Neural cell (in vitro differentiated cells): ENCODE measurements around the gene ABCB8. TPM values are rescaled to one million over a fixed set of nuclear protein-coding genes. Genes with fewer than 3 reads are reported as not detected.

Source experiments
- H2AFZ ChIP-seq: fragments of 200-600, 300-800 bp; sonication (generic), shearing (Covaris generic); 2 replicates; pipeline ENCODE4 v1.6.0; 2014; ENCODE audit warnings: low read depth, mild to moderate bottlenecking, antibody characterized with exemption, low read length, moderate library complexity
- H3F3A ChIP-seq: fragments of 200-600 bp; shearing (Covaris generic); 2 replicates; pipeline ENCODE4 v1.6.1; 2016; ENCODE audit warnings: mild to moderate bottlenecking, moderate library complexity, mixed read lengths, antibody characterized with exemption, low read length; ENCODE audit not compliant: insufficient read depth, poor library complexity, severe bottlenecking
- H3K27ac ChIP-seq: fragments of 200-600, 300-800 bp; sonication (generic), shearing (Covaris generic); 2 replicates; pipeline ENCODE4 v1.5.1; 2014; ENCODE audit warnings: mild to moderate bottlenecking, low read length, moderate library complexity
- H3K27me3 ChIP-seq: fragments of 300-800, 200-600 bp; sonication (generic), shearing (Covaris generic); 2 replicates; pipeline ENCODE4 v1.6.0; 2014; ENCODE audit warnings: mild to moderate bottlenecking, low read depth, low read length, moderate library complexity; ENCODE audit not compliant: insufficient read depth
- H3K36me3 ChIP-seq: fragments of 300-800, 200-600 bp; sonication (generic), shearing (Covaris generic); 2 replicates; pipeline ENCODE4 v1.5.1; 2014; ENCODE audit warnings: mild to moderate bottlenecking, antibody characterized with exemption, low read length, moderate library complexity; ENCODE audit not compliant: insufficient read depth
- H3K4me2 ChIP-seq: fragments of 300-800, 200-600 bp; sonication (generic), shearing (Covaris generic); 2 replicates; pipeline ENCODE4 v1.6.0; 2014; ENCODE audit warnings: mild to moderate bottlenecking, low read length
- H3K4me3 ChIP-seq: fragments of 300-800, 200-600 bp; sonication (generic), shearing (Covaris generic); 2 replicates; pipeline ENCODE4 v1.5.1; 2014; ENCODE audit warnings: mild to moderate bottlenecking, low read length, moderate library complexity
- H3K79me2 ChIP-seq: fragments of 200-600 bp; shearing (Covaris generic); replicated peaks from 2 replicates; pipeline ENCODE4 v1.6.0; 2014; ENCODE audit warnings: mild to moderate bottlenecking, low read length, moderate library complexity; ENCODE audit not compliant: insufficient read depth
- H3K9ac ChIP-seq: fragments of 300-800, 200-600 bp; sonication (generic), shearing (Covaris generic); 2 replicates; pipeline ENCODE4 v1.6.1; 2016; ENCODE audit warnings: mild to moderate bottlenecking, low read length, mixed read lengths
- H3K9me2 ChIP-seq: fragments of 200-600 bp; shearing (Covaris generic); 2 replicates; pipeline ENCODE4 v1.6.1; 2016; ENCODE audit warnings: mild to moderate bottlenecking, low read length, mixed read lengths; ENCODE audit not compliant: insufficient read depth
- H3K9me3 ChIP-seq: fragments of 200-600, 300-800 bp; sonication (generic), shearing (Covaris generic); 2 replicates; pipeline ENCODE4 v1.6.1; 2016; ENCODE audit warnings: mild to moderate bottlenecking, mixed run types, low read length, moderate library complexity, mixed read lengths
- H4K20me1 ChIP-seq: fragments of 200-600 bp; shearing (Covaris generic); 2 replicates; pipeline ENCODE4 v1.6.1; 2016; ENCODE audit warnings: mild to moderate bottlenecking, mixed run types; ENCODE audit not compliant: insufficient read depth
- CTCF ChIP-seq: fragments of 450-650 bp; IDR thresholded peaks from 2 replicates; pipeline ENCODE4 v1.5.1; 2014; ENCODE audit warnings: antibody characterized with exemption, mild to moderate bottlenecking, moderate library complexity; ENCODE audit not compliant: poor library complexity, severe bottlenecking
- EP300 ChIP-seq: fragments of 450-650 bp; conservative IDR thresholded peaks from 2 replicates; pipeline ENCODE4 v1.6.1; 2014; ENCODE audit warnings: antibody characterized with exemption, mild to moderate bottlenecking, moderate library complexity; ENCODE audit not compliant: poor library complexity, severe bottlenecking
- EZH2 ChIP-seq: fragments of 200-600, 300-800 bp; shearing (Covaris generic), sonication (generic); IDR thresholded peaks from 2 replicates; pipeline ENCODE4 v1.6.1; 2014; ENCODE audit warnings: antibody characterized with exemption, low read length, borderline replicate concordance, mild to moderate bottlenecking; ENCODE audit not compliant: insufficient read depth, poor library complexity, severe bottlenecking
- MXI1 ChIP-seq: fragments of 450-650 bp; conservative IDR thresholded peaks from 2 replicates; pipeline ENCODE4 v1.6.1; 2014; ENCODE audit warnings: antibody characterized with exemption, mild to moderate bottlenecking; ENCODE audit not compliant: poor library complexity, severe bottlenecking
- POLR2AphosphoS5 ChIP-seq: IDR thresholded peaks from 2 replicates; pipeline ENCODE4 v1.6.1; 2012
- RAD21 ChIP-seq: fragments of 450-650 bp; conservative IDR thresholded peaks from 2 replicates; pipeline ENCODE4 v1.6.1; 2014; ENCODE audit warnings: antibody characterized with exemption, mild to moderate bottlenecking, moderate library complexity
- REST ChIP-seq: IDR thresholded peaks from 2 replicates; pipeline ENCODE4 v1.6.1; 2012; ENCODE audit warnings: borderline replicate concordance
- SMC3 ChIP-seq: fragments of 450-650 bp; conservative IDR thresholded peaks from 2 replicates; pipeline ENCODE4 v1.6.1; 2014; ENCODE audit warnings: antibody characterized with exemption, mild to moderate bottlenecking, moderate library complexity; ENCODE audit not compliant: poor library complexity
- TAF1 ChIP-seq: IDR thresholded peaks from 2 replicates; pipeline ENCODE4 v1.6.1; 2012; ENCODE audit warnings: low read depth
- polyA plus RNA-seq: library from polyadenylated mRNA; depleted of rRNA; stranded (reverse); fragments of >200 nt; gene quantifications from 2 replicates; pipeline ENCODE4 v1.2.3, GENCODE V29; 2014

Gene ABCB8
- polyA plus RNA-seq, 1 donor from 2014 or later: 40.5 TPM

- H4K20me1 ChIP-seq: no peaks in the 10 kb centered on the region
- no peaks in the 10 kb centered on the region for H3K36me3 ChIP-seq
These were observed 47.8 kb downstream of the ABCB8 start for GRCh38 chr7:151075978-151076426.

More at GRCh38 chr7:151075978-151076426, 47.8 kb downstream of the ABCB8 start:
- Histone ChIP-seq H3K27ac (no peak overlapping the region), H3K9ac (no peak overlapping the region), H3F3A (no peaks in the 10 kb centered on the region), H3K9me2 (no peaks in the 10 kb centered on the region), H3K4me2 (no peak overlapping the region), H3K27me3 (no peaks in the 10 kb centered on the region), H3K4me3 (no peak overlapping the region), H3K79me2 (peaks cover 13% of the 10 kb centered on the region), H3K9me3 (no peaks in the 10 kb centered on the region), H2AFZ (no peak overlapping the region)
- no peak for TF ChIP-seq SMC3
- no peak for TF ChIP-seq CTCF
- TF ChIP-seq EZH2: no peak
- TF ChIP-seq TAF1: no peak
- TF ChIP-seq EP300: no peak
- no peak for TF ChIP-seq RAD21
- TF ChIP-seq MXI1: no peak
- TF ChIP-seq REST: no peak
- no peak for TF ChIP-seq POLR2AphosphoS5
